Esophagus squamous epithelium (tissue), 5 donors: ENCODE results near the gene EIF4EBP2. TPM values are rescaled to one million over a fixed set of nuclear protein-coding genes. Genes with fewer than 3 reads are reported as not detected.

ENCODE experiments used
- DNase-seq: peaks from one replicate; lab custom pipeline; 2025; lab: John Stamatoyannopoulos, UW
- H3K27ac ChIP-seq, 4 donors: fragments of 200-600 bp; sonication (generic); one replicate each; pipeline ENCODE4 v1.5.1; 2016 to 2019; ENCODE audit warnings: mild to moderate bottlenecking in 1 of 4
- H3K27me3 ChIP-seq, 4 donors: fragments of 200-600 bp; sonication (generic); 1 replicate in 3 of 4; 2 replicates in 1 of 4; pipeline versions ENCODE4 v1.5.1 to v1.6.0; 2017 to 2021; ENCODE audit warnings: antibody characterized with exemption in 1 of 4
- H3K36me3 ChIP-seq, 3 donors: fragments of 200-600 bp; sonication (generic); one replicate each; pipeline ENCODE4 v1.5.1; 2016 to 2019
- H3K4me1 ChIP-seq, 3 donors: fragments of 200-600 bp; sonication (generic); one replicate each; pipeline ENCODE4 v1.5.1; 2017 to 2019
- H3K4me3 ChIP-seq, 4 donors: fragments of 200-600 bp; sonication (generic); 1 replicate in 3 of 4; 2 replicates in 1 of 4; pipeline ENCODE4 v1.5.1; 2016 to 2019; ENCODE audit warnings: mild to moderate bottlenecking in 2 of 4, moderate library complexity in 1 of 4
- H3K9me3 ChIP-seq, 3 donors: fragments of 200-600 bp; sonication (generic); one replicate each; pipeline ENCODE4 v1.5.1; 2016 to 2019
- CTCF ChIP-seq, 6 experiments: fragments of 450-650 bp in 4 of 6; fragments of 200-600 bp in 2 of 6; sonication (generic) in 2 of 6; IDR thresholded peaks; one replicate each; pipeline ENCODE4 v1.5.1; 2016 to 2019; ENCODE audit warnings: antibody characterized with exemption in 6 of 6, mild to moderate bottlenecking in 4 of 6, moderate library complexity in 4 of 6
- POLR2A ChIP-seq, 4 donors: fragments of 450-650 bp; IDR thresholded peaks; one replicate each; pipeline ENCODE4 v1.6.1; 2017; ENCODE audit warnings: antibody characterized with exemption in 4 of 4, mild to moderate bottlenecking in 4 of 4, moderate library complexity in 3 of 4
- WGBS, 2 donors: methylation state at CpG; one replicate each; pipeline ENCODE4 v1.1.5; 2018; 5-methylcytosine and 5-hydroxymethylcytosine counted together
- intact Hi-C: fragments of 100-400 bp; cut with DNase I; formaldehyde crosslinking; loops from one replicate; pipeline ENCODE4 v1.15.0; 2022
- total RNA-seq, 4 donors: library from RNA; depleted of rRNA; stranded (reverse); fragments of >200 nt; gene quantifications; one replicate each; pipeline ENCODE4 v1.1.0, GENCODE V29; 2016
- donor health status: DM: yes; HTN: yes; CAD: no.

EIF4EBP2 gene
- total RNA-seq, 4 donors from 2014 or later: 34.5 to 57.2 (median 43.2) TPM

DNA sequence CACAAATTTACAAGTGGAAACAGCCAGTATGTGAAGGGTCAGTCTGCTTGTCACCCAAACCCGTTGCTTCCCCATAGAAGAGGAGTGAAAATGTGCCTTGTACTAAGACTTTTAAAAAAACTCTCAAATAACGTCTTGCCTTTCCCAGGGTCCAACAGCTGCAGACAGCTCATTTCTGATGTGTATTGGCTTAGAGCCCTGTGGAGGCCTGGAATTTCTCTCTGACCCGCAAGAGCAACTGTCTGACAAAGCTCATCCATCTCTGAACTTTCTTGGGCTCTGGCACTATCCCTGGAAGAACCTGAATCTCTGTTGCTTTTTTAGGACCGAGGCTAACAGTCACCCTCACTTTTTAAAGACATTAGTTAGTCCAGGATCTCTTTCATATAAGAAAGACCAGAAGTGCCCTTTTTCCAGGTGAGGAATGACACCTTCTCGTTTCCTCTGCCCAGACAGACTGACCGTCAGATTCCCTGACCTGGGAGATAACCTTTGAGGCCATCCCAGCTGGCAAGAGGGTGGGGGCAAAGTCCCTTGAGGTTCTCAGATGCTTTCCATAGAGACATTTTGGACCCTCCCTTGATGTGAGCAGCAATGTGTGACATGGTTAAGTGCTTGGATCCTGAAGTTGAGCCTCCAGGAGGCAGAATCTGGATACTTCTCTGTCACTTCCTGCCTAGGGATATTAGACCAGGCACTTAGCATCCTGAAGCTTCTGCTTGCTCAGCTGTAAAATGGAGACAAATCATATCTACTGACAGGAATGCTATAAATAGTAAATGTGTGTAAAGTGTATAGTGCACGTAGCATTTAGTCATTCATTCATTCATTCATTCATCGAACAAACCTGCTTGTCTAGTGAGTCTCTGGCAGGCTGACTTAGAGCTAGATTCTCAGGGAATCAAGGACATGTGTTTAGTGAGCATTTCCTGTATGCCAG is 42.0 kb downstream of the EIF4EBP2 start:
- TF ChIP-seq POLR2A (IDR thresholded peaks at IDR 0.05) (no peak), CTCF (IDR thresholded peaks at IDR 0.05) (no peak)
- H3K9me3 ChIP-seq: no peaks in the 10 kb centered on the region
- 43 to 46% methylated on average over 8 of the region's 8 CpGs for WGBS, 2 donors
- no peak overlapping the region for H3K4me3 ChIP-seq
- H3K27me3 ChIP-seq: peaks cover 0 to 33% (median 10%) of the 10 kb centered on the region in 4 donors
- no peaks in the 10 kb centered on the region for H3K36me3 ChIP-seq
- no peak overlapping the region for H3K27ac ChIP-seq
- H3K4me1 ChIP-seq: peaks cover 7 to 40% (median 8%) of the 10 kb centered on the region in 3 donors
- intact Hi-C loops: no loop called here
- no peak for DNase-seq

DNA sequence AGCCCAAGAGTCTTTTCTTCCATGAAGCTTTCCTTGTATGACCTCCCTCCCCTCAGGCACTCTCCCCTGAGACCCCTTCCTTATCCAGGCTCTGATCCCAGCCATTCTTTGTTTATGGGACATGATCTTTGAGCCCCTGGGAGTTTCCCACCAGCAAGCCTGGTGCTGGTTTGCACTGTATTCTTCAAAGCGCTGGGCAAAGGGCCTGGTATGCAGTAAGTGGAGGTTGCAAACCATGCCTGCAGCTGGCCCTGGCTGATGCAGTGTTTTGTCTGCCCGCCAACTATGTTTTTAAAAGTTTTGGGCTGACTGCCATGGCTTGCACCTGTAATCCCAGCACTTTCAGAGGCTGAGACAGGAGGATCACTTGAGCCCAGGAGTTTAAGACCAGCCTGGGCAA is 44.3 kb downstream of the EIF4EBP2 start:
- TF ChIP-seq CTCF (IDR thresholded peaks at IDR 0.05) (no peak), POLR2A (IDR thresholded peaks at IDR 0.05) (no peak)
- intact Hi-C loops: no loop called here
- H3K9me3 ChIP-seq: no peaks in the 10 kb centered on the region
- H3K36me3 ChIP-seq: no peaks in the 10 kb centered on the region
- DNase-seq: no peak
- peaks cover 0 to 11% (median 0%) of the 10 kb centered on the region in 4 donors for H3K27me3 ChIP-seq
- 17 to 67% methylated on average over 1 to 2 of the region's 2 CpGs for WGBS, 2 donors
- no peak overlapping the region for H3K4me3 ChIP-seq
- peaks cover 0 to 22% (median 0%) of the 10 kb centered on the region in 3 donors for H3K4me1 ChIP-seq
- no peak overlapping the region for H3K27ac ChIP-seq

- intact Hi-C loops: no loop called here
- no peak overlapping the region for H3K27ac ChIP-seq
- TF ChIP-seq CTCF (IDR thresholded peaks at IDR 0.05): no peak
- TF ChIP-seq POLR2A (IDR thresholded peaks at IDR 0.05): no peak
- no peak for DNase-seq
- no peak overlapping the region for H3K4me3 ChIP-seq
- no peaks in the 10 kb centered on the region for H3K36me3 ChIP-seq
- peaks cover 0 to 51% (median 0%) of the 10 kb centered on the region in 4 donors for H3K27me3 ChIP-seq
- WGBS, 2 donors: 55 to 71% methylated on average over 5 to 6 of the region's 6 CpGs
- H3K9me3 ChIP-seq: no peaks in the 10 kb centered on the region
- H3K4me1 ChIP-seq: peaks cover 10 to 22% (median 10%) of the 10 kb centered on the region in 3 donors
These were observed 51.3 kb downstream of the EIF4EBP2 start for GRCh38 chr10:70455213-70455630.

DNA sequence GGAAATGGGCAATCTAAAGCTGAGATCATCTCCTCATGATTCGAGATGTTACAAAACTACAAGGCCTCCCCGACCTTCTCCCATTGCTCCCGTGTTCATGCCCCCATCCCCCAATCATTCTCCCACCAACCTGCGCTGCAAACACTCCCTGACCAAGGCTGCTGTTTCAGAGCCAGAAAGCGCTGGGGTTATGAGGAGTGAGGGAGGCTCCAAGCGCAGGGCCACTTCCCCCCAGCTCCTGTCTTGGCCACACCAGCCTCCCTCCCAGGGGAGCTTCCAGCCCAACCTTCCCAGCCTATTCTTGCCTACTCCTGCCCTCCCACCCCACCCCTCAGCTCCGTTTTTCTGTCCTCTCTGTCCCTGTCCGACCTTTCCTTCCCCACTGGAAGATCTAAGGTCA is 52.2 kb downstream of the EIF4EBP2 start:
- no peak for TF ChIP-seq POLR2A (IDR thresholded peaks at IDR 0.05)
- no peak for TF ChIP-seq CTCF (IDR thresholded peaks at IDR 0.05)
- Histone ChIP-seq H3K36me3 (no peaks in the 10 kb centered on the region), H3K27me3 (peaks cover 0 to 45% (median 0%) of the 10 kb centered on the region in 4 donors), H3K4me3 (no peak overlapping the region), H3K4me1 (peaks cover 10 to 24% (median 10%) of the 10 kb centered on the region in 3 donors), H3K9me3 (no peaks in the 10 kb centered on the region), H3K27ac (no peak overlapping the region)
- intact Hi-C loops: no loop called here
- 71 to 78% methylated on average over 6 to 8 of the region's 8 CpGs for WGBS, 2 donors
- DNase-seq: no peak

GRCh38 chr10:70457759-70458305 is 53.9 kb downstream of the EIF4EBP2 start:
- peaks cover 23 to 40% (median 24%) of the 10 kb centered on the region in 3 donors for H3K4me1 ChIP-seq
- intact Hi-C loops: no loop called here
- peak overlapping the region in 3 of 4 donors; percentile 1 to 60 (median 39) for H3K4me3 ChIP-seq
- 57 to 65% methylated on average over 13 to 15 of the region's 17 CpGs for WGBS, 2 donors
- H3K36me3 ChIP-seq: no peaks in the 10 kb centered on the region
- no peak for DNase-seq
- peaks cover 0 to 45% (median 0%) of the 10 kb centered on the region in 4 donors for H3K27me3 ChIP-seq
- H3K27ac ChIP-seq: peak overlapping the region in 2 of 4 donors; percentile 69 to 82
- H3K9me3 ChIP-seq: no peaks in the 10 kb centered on the region
- TF ChIP-seq CTCF (IDR thresholded peaks at IDR 0.05): no peak
- TF ChIP-seq POLR2A (IDR thresholded peaks at IDR 0.05): no peak
